A549 (cell line): ENCODE results near the gene UBAC1.

Source experiments
- CEBPB ChIP-seq, 2 experiments: fragments of >200 bp in 1 of 2; sonication (Bioruptor Twin) in 1 of 2; formaldehyde crosslinking in 1 of 2; IDR thresholded peaks; 2 replicates each; pipeline ENCODE4 v1.6.1; 2012 to 2016
- CTCF ChIP-seq: fragments of >200 bp; sonication (Bioruptor Twin); formaldehyde crosslinking; IDR thresholded peaks from 3 replicates; pipeline ENCODE4 v1.5.1; 2016
- EP300 ChIP-seq, 2 experiments: fragments of >200 bp; sonication (Bioruptor Twin); formaldehyde crosslinking; IDR thresholded peaks; 2 replicates in 1 of 2; 3 replicates in 1 of 2; pipeline ENCODE4 v1.6.1; 2016 to 2017
- GATA3 ChIP-seq: IDR thresholded peaks from 2 replicates; pipeline ENCODE4 v1.6.1; 2012; ENCODE audit warnings: borderline replicate concordance
- KDM5A ChIP-seq: fragments of 200-600 bp; sonication (generic); IDR thresholded peaks from 2 replicates; pipeline ENCODE4 v1.6.1; 2016; ENCODE audit warnings: antibody characterized with exemption, mild to moderate bottlenecking
- MAFK ChIP-seq: fragments of 450-650 bp; IDR thresholded peaks from 2 replicates; pipeline ENCODE4 v1.6.1; 2014; ENCODE audit not compliant: partially characterized antibody
- POLR2A ChIP-seq: IDR thresholded peaks from 2 replicates; pipeline ENCODE4 v1.6.1; 2012; ENCODE audit warnings: mild to moderate bottlenecking, low read length
- POLR2AphosphoS2 ChIP-seq: conservative IDR thresholded peaks from 2 replicates; pipeline ENCODE4 v1.6.1; 2012; ENCODE audit warnings: low read length, improper control_type of control experiment, inconsistent platforms
- RCOR1 ChIP-seq: fragments of 150-350 bp; IDR thresholded peaks from 2 replicates; pipeline ENCODE4 v1.6.1; 2014; ENCODE audit warnings: antibody characterized with exemption, low read length, low read depth
- SMC3 ChIP-seq: fragments of >200 bp; sonication (Bioruptor Twin); formaldehyde crosslinking; IDR thresholded peaks from 3 replicates; pipeline ENCODE4 v1.6.1; 2018; ENCODE audit warnings: inconsistent platforms
- ZSCAN20 ChIP-seq: fragments of 250-450 bp; sonication (Bioruptor Pico); IDR thresholded peaks from 2 replicates; pipeline ENCODE4 v1.8.0; 2022; ENCODE audit warnings: mild to moderate bottlenecking, moderate library complexity
- TF ChIP-seq, protein P1 (sequence below): IDR thresholded peaks from 2 replicates; pipeline ENCODE4 v1.6.1; 2012

GRCh38 chr9:135947582-135947981 is 13.6 kb downstream of the UBAC1 start:
- TF ChIP-seq, protein P1, sequence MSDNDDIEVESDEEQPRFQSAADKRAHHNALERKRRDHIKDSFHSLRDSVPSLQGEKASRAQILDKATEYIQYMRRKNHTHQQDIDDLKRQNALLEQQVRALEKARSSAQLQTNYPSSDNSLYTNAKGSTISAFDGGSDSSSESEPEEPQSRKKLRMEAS, result no peak
- TF ChIP-seq CTCF (no peak), MAFK (no peak), POLR2AphosphoS2 (no peak), POLR2A (no peak), KDM5A (no peak), CEBPB (IDR thresholded peaks at IDR 0.05) (no peak), EP300 (IDR thresholded peaks at IDR 0.05) (no peak), SMC3 (no peak), ZSCAN20 (CRISPR knock-in tag) (no peak), RCOR1 (no peak), GATA3 (no peak)
